ENCODE data around the gene TUBGCP3. TPM values are rescaled to one million over a fixed set of nuclear protein-coding genes. Genes with fewer than 3 reads are reported as not detected.

The TUBGCP3 gene
- total RNA-seq, 2 experiments from 2014 or later = 19.4 to 36.2 TPM

GRCh38 chr13:112448621-112449544 is 139.1 kb downstream of the TUBGCP3 start:
- no peak for DNase-seq (ENCODE audit: low spot score)

GRCh38 chr13:112447761-112448603 is 140.0 kb downstream of the TUBGCP3 start:
- Histone ChIP-seq H3K4me1 (ENCODE audit: insufficient read depth, low read length, poor library complexity, severe bottlenecking) (no peaks in the 10 kb centered on the region), H3K9me3 (ENCODE audit: low read length) (no peaks in the 10 kb centered on the region), H3K9me2 (ENCODE audit: insufficient read depth, low read length) (no peaks in the 10 kb centered on the region), H3K4me2 (ENCODE audit: low read length) (no peak overlapping the region), H3K27ac (ENCODE audit: low read depth, low read length, poor library complexity, severe bottlenecking) (no peak overlapping the region), H3K4me3 (ENCODE audit: low read depth, low read length, poor library complexity, severe bottlenecking) (no peak overlapping the region), H3K36me3 (ENCODE audit: insufficient read depth, low read length) (no peaks in the 10 kb centered on the region), H3K79me2 (ENCODE audit: insufficient read depth, low read depth, low read length) (no peaks in the 10 kb centered on the region), H4K20me1 (ENCODE audit: insufficient read depth, low read length) (no peaks in the 10 kb centered on the region), H2AFZ (ENCODE audit: low read length) (no peak overlapping the region)
- ChIA-PET POLR2A (no interaction called here), CTCF (ENCODE audit: unreplicated experiment) (no interaction called here)
- TF ChIP-seq CTCF (conservative IDR thresholded peaks at IDR 0.05; ENCODE audit: low read length) = no peak
- DNase-seq (ENCODE audit: low spot score) = no peak
- BruUV-seq (replicated peaks) = no TSS peak
- intact Hi-C loops (cut with micrococcal nuclease; ENCODE audit: unreplicated experiment) = no loop called here

More at GRCh38 chr13:112448621-112449544, 139.1 kb downstream of the TUBGCP3 start:
- ChIA-PET POLR2A (no interaction called here), CTCF (ENCODE audit: unreplicated experiment) (no interaction called here)
- Histone ChIP-seq H3K4me1 (ENCODE audit: insufficient read depth, low read length, poor library complexity, severe bottlenecking) (no peaks in the 10 kb centered on the region), H3K9me2 (ENCODE audit: insufficient read depth, low read length) (no peaks in the 10 kb centered on the region), H3K9me3 (ENCODE audit: low read length) (no peaks in the 10 kb centered on the region), H3K4me2 (ENCODE audit: low read length) (no peak overlapping the region), H3K36me3 (ENCODE audit: insufficient read depth, low read length) (no peaks in the 10 kb centered on the region), H3K27ac (ENCODE audit: low read depth, low read length, poor library complexity, severe bottlenecking) (no peak overlapping the region), H3K79me2 (ENCODE audit: insufficient read depth, low read depth, low read length) (no peaks in the 10 kb centered on the region), H3K4me3 (ENCODE audit: low read depth, low read length, poor library complexity, severe bottlenecking) (no peak overlapping the region), H4K20me1 (ENCODE audit: insufficient read depth, low read length) (no peaks in the 10 kb centered on the region), H2AFZ (ENCODE audit: low read length) (no peak overlapping the region)
- no TSS peak for BruUV-seq (replicated peaks)
- intact Hi-C loops (cut with micrococcal nuclease; ENCODE audit: unreplicated experiment) = no loop called here
- no peak for TF ChIP-seq EZH2phosphoT487 (IDR thresholded peaks at IDR 0.05; ENCODE audit: borderline replicate concordance, low read depth, low read length)
- TF ChIP-seq CTCF (conservative IDR thresholded peaks at IDR 0.05; ENCODE audit: low read length) = no peak

All from OCI-LY7 (cell line).